ENCODE measurements around the gene EIF4EBP2. TPM values are rescaled to one million over a fixed set of nuclear protein-coding genes. Genes with fewer than 3 reads are reported as not detected.

EIF4EBP2 gene
- polyA plus RNA-seq, 2 of the 4 experiments (the other 2 are of a cell fraction) = 13.0 to 15.4 TPM

- TF ChIP-seq PBX3 (IDR thresholded peaks at IDR 0.05) (no peak), NPAS2 (CRISPR knock-in tag; IDR thresholded peaks at IDR 0.05; ENCODE audit: borderline replicate concordance) (no peak), HDAC2 (IDR thresholded peaks at IDR 0.05) (no peak), GATA3 (IDR thresholded peaks at IDR 0.05; ENCODE audit: borderline replicate concordance) (no peak), HES2 (IDR thresholded peaks at IDR 0.05) (no peak), ESRRA (IDR thresholded peaks at IDR 0.05; ENCODE audit: borderline replicate concordance, low read length) (no peak), HOXA7 (CRISPR knock-in tag; IDR thresholded peaks at IDR 0.05) (no peak), ZC3H11A (IDR thresholded peaks at IDR 0.05) (no peak)
Observed at GRCh38 chr10:70367195-70367796, 36.6 kb upstream of the EIF4EBP2 start (continued).

DNA sequence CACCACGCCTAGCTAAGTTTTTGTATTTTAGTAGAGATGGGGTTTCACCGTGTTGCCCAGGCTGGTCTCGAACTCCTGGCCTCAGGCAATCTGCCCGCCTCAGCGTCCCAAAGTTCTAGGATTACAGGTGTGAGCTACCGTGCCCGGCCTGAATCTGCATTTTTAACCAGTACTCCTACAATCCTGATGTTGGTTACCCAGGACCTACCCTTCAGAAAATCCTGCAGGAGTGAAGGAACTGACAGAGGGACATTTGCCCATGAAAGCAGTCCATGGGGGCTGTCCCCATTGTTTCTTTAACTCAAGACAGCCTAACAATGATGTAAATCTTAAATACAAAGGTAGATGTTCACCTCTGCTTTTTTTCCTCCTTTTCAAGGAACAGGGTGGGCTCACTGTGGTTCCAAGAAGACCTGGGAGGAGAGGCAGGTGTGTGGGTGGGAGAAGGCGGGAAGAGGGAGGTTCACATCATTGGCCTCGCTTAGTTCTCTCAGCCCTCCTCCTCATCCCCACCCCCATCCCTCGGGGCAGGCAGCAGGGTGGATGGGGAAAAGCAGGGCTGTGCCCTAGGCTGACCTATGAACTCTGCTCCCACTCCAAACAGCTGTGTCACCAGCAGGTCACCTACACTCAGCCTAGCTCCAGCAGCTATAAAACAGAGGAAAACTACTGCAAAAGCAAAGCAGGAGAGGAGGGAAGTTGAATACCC is 35.0 kb upstream of the EIF4EBP2 start:
- Histone ChIP-seq H3K27ac (peak overlapping the region in 1 of 2 experiments; percentile 32; a peak in 1 of 6 replicates), H3K9me3 (no peaks in the 10 kb centered on the region), H3K4me2 (no peak overlapping the region), H3K4me3 (no peak overlapping the region), H3K4me1 (peaks cover 15% of the 10 kb centered on the region)
- ATAC-seq (no peak), FAIRE-seq (no peak), DNase-seq (ENCODE audit: low read depth in 1 of 2, low spot score in 1 of 2) (no peak)
- POLR2A ChIA-PET = no interaction called here
- no peak for TF ChIP-seq SREBF2 (IDR thresholded peaks at IDR 0.05)
- TF ChIP-seq MAZ (IDR thresholded peaks at IDR 0.05; ENCODE audit: borderline replicate concordance, low read depth, low read length) = no peak
- TF ChIP-seq, protein P1, sequence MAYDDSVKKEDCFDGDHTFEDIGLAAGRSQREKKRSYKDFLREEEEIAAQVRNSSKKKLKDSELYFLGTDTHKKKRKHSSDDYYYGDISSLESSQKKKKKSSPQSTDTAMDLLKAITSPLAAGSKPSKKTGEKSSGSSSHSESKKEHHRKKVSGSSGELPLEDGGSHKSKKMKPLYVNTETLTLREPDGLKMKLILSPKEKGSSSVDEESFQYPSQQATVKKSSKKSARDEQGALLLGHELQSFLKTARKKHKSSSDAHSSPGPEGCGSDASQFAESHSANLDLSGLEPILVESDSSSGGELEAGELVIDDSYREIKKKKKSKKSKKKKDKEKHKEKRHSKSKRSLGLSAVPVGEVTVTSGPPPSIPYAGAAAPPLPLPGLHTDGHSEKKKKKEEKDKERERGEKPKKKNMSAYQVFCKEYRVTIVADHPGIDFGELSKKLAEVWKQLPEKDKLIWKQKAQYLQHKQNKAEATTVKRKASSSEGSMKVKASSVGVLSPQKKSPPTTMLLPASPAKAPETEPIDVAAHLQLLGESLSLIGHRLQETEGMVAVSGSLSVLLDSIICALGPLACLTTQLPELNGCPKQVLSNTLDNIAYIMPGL (CRISPR knock-in tag; IDR thresholded peaks at IDR 0.05; ENCODE audit: borderline replicate concordance) = no peak
- TF ChIP-seq RAD21 (conservative IDR thresholded peaks at IDR 0.05 in 1 of 2, IDR thresholded peaks at IDR 0.05 in 1 of 2) = no peak
- no peak for TF ChIP-seq ZC3H11A (IDR thresholded peaks at IDR 0.05)
- no peak for TF ChIP-seq HEYL (CRISPR knock-in tag; IDR thresholded peaks at IDR 0.05)
- no peak for TF ChIP-seq FOSB (CRISPR knock-in tag; IDR thresholded peaks at IDR 0.05)
- no peak for TF ChIP-seq CBX8 (IDR thresholded peaks at IDR 0.05)
- TF ChIP-seq CHD4 (IDR thresholded peaks at IDR 0.05; ENCODE audit: borderline replicate concordance) = no peak
- no peak for TF ChIP-seq FOSL2 (IDR thresholded peaks at IDR 0.05)
- no peak for TF ChIP-seq FOSL2 (CRISPR knock-in tag; IDR thresholded peaks at IDR 0.05)
- TF ChIP-seq POLR2AphosphoS2 (conservative IDR thresholded peaks at IDR 0.05; ENCODE audit: low read length) = no peak
- TF ChIP-seq MAFK (IDR thresholded peaks at IDR 0.05; ENCODE audit: partially characterized antibody) = no peak
- TF ChIP-seq HOXA7 (CRISPR knock-in tag; IDR thresholded peaks at IDR 0.05) = no peak
- WGBS (ENCODE audit: missing lambda C conversion rate) = 82% methylated on average over 10 of the region's 10 CpGs
- CTCF ChIA-PET = interaction anchor here (7.5 to 24.7 kb wide), 3 partner anchors 8 to 145 kb away, joined by 69 to 554 read pairs (median 143); partner anchors contain the start of genes LRRC20 and PPA1

DNA sequence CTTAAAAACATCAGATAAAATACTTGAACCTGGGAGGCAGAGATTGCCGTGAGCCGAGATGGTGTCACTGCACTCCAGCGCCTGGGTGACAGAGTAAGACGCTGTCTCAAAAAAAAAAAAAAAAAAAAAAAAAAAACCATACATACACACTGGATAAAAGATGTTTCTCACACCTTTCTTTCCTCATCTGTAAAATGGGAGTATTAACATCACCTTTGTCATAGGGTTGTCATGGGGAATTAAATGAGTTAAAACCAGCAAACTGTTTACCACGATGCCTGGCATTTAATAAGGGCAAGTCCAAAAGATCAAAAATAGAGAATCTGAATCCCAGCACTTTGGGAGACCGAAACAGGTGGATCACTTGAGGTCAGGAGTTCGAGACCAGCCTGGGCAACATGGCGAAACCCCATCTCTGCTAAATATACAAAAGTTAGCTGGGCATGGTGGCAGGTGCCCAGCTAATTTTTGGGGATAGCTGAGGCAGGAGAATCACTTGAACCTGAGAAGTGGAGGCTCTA is 34.4 kb upstream of the EIF4EBP2 start:
- FAIRE-seq (no peak), ATAC-seq (no peak), DNase-seq (ENCODE audit: low read depth in 1 of 2, low spot score in 1 of 2) (no peak)
- H3K4me2 ChIP-seq = no peak overlapping the region
- H3K4me1 ChIP-seq = peaks cover 10% of the 10 kb centered on the region; the same call in 2 of the 3 replicates
- H3K9me3 ChIP-seq = no peaks in the 10 kb centered on the region
- H3K27ac ChIP-seq = no peak overlapping the region; a peak in 1 of 6 replicates
- no peak for TF ChIP-seq MAZ (IDR thresholded peaks at IDR 0.05; ENCODE audit: borderline replicate concordance, low read depth, low read length)
- no peak for TF ChIP-seq JUN (IDR thresholded peaks at IDR 0.05)
- ChIA-PET CTCF (interaction anchor here (24.7 kb wide), 1 partner anchor 146 kb away, joined by 554 read pairs; the partner anchor contains the start of gene PPA1), POLR2A (no interaction called here)
- WGBS (ENCODE audit: missing lambda C conversion rate) = 76% methylated on average over 8 of the region's 8 CpGs
- H3K4me3 ChIP-seq = no peak overlapping the region
